Transverse colon (tissue), 4 donors: ENCODE data around the gene RBMXL2. TPM values are rescaled to one million over a fixed set of nuclear protein-coding genes. Genes with fewer than 3 reads are reported as not detected.
A peak's percentile ranks its signal among the peaks of the same experiment; 100 is the strongest.

Experiments used
- DNase-seq: peaks from one replicate; pipeline ENCODE4 v3.0.0-alpha.2; 2019
- H3K27ac ChIP-seq, 4 donors: fragments of 200-600 bp; sonication (generic); 2 replicates each; pipeline ENCODE4 v1.5.1; 2016 to 2018; ENCODE audit warnings: inconsistent platforms in 4 of 4
- H3K27me3 ChIP-seq: fragments of 200-600 bp; sonication (generic); 2 replicates; pipeline ENCODE4 v1.5.1; 2017; ENCODE audit warnings: inconsistent platforms
- H3K36me3 ChIP-seq, 4 donors: fragments of 200-600 bp; sonication (generic); 2 replicates each; pipeline ENCODE4 v1.5.1; 2017 to 2019; ENCODE audit warnings: inconsistent platforms in 4 of 4
- H3K4me1 ChIP-seq, 4 donors: fragments of 200-600 bp; sonication (generic); 2 replicates each; pipeline ENCODE4 v1.5.1; 2017 to 2020; ENCODE audit warnings: inconsistent platforms in 4 of 4
- H3K4me3 ChIP-seq, 4 donors: fragments of 200-600 bp; sonication (generic); 1 replicate in 1 of 4; 2 replicates in 3 of 4; pipeline versions ENCODE4 v1.5.1 to v1.6.1; 2017 to 2019; ENCODE audit warnings: inconsistent platforms in 4 of 4
- H3K9me3 ChIP-seq, 2 donors: fragments of 200-600 bp; sonication (generic); 2 replicates each; pipeline ENCODE4 v1.5.1; 2017 to 2019; ENCODE audit warnings: inconsistent platforms in 2 of 2
- EP300 ChIP-seq: sonication (generic); formaldehyde crosslinking; IDR thresholded peaks from one replicate; pipeline ENCODE4 v1.6.1; 2017; ENCODE audit warnings: antibody characterized with exemption, low read depth
- POLR2A ChIP-seq: fragments of 450-650 bp; IDR thresholded peaks from one replicate; pipeline ENCODE4 v1.6.1; 2016; ENCODE audit warnings: antibody characterized with exemption, mild to moderate bottlenecking, moderate library complexity
- POLR2AphosphoS5 ChIP-seq, 3 donors: sonication (generic); formaldehyde crosslinking; IDR thresholded peaks; one replicate each; pipeline ENCODE4 v1.6.1; 2016; ENCODE audit warnings: antibody characterized with exemption in 3 of 3
- WGBS, 2 donors: methylation state at CpG; one replicate each; pipeline ENCODE4 v1.1.5; 2018; ENCODE audit warnings: low coverage in 1 of 2; 5-methylcytosine and 5-hydroxymethylcytosine counted together
- in situ Hi-C, 4 donors: fragments of 200-750 bp; cut with MboI; loops; one replicate each; pipeline versions ENCODE4 v1.15.0 to v1.15.1; 2017; ENCODE audit warnings: low sequenced_read_pairs in 3 of 4, low pct_ligation_motif_present in 1 of 4, low pct_unique_long_range_greater_than_20kb in 1 of 4
- intact Hi-C: fragments of 100-400 bp; cut with DNase I; formaldehyde crosslinking; loops from one replicate; pipeline ENCODE4 v1.15.1; 2023; ENCODE audit warnings: low total_unique reads
- total RNA-seq, 4 donors: library from RNA; depleted of rRNA; stranded (reverse); fragments of >200 nt; gene quantifications; one replicate each; pipeline ENCODE4 v1.1.0, GENCODE V29; 2016
- TF ChIP-seq, protein P1 (sequence below), 5 experiments: fragments of 200-600 bp in 3 of 5; fragments of 450-650 bp in 2 of 5; sonication (generic) in 3 of 5; IDR thresholded peaks; 1 replicate in 2 of 5; 2 replicates in 3 of 5; pipeline ENCODE4 v1.5.1; 2016 to 2017; ENCODE audit warnings: antibody characterized with exemption in 5 of 5, inconsistent platforms in 3 of 5, mild to moderate bottlenecking in 2 of 5, moderate library complexity in 1 of 5

Gene RBMXL2
- total RNA-seq, 4 donors from 2014 or later, result 0.79 to 1.2 TPM; not detected in 2

DNA sequence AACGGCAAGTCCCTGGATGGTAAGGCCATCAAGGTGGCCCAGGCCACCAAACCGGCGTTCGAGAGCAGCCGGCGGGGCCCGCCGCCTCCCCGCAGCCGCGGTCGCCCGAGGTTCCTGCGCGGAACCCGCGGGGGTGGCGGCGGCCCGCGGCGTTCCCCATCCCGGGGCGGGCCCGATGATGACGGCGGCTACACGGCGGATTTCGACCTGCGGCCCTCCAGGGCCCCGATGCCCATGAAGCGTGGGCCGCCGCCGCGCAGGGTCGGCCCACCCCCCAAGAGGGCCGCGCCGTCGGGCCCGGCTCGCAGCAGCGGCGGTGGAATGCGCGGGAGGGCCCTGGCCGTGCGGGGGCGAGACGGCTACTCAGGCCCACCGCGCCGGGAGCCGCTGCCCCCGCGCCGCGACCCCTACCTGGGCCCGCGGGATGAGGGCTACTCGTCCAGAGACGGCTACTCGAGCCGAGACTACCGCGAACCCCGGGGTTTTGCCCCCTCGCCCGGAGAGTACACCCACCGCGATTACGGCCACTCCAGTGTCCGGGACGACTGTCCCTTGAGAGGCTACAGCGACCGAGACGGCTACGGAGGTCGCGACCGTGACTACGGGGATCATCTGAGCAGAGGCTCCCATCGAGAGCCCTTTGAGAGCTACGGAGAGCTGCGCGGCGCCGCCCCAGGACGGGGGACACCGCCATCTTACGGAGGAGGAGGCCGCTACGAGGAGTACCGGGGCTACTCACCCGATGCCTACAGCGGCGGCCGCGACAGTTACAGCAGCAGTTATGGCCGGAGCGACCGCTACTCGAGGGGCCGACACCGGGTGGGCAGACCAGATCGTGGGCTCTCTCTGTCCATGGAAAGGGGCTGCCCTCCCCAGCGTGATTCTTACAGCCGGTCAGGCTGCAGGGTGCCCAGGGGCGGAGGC is 792 bp downstream of the RBMXL2 start:
- intact Hi-C loops, result no loop called here
- Histone ChIP-seq H3K27ac (no peak overlapping the region), H3K36me3 (no peaks in the 10 kb centered on the region), H3K9me3 (no peaks in the 10 kb centered on the region), H3K4me3 (no peak overlapping the region), H3K27me3 (no peaks in the 10 kb centered on the region), H3K4me1 (no peaks in the 10 kb centered on the region)
- DNase-seq, result no peak
- TF ChIP-seq POLR2AphosphoS5 (IDR thresholded peaks at IDR 0.05), result no peak
- TF ChIP-seq POLR2A, result no peak
- TF ChIP-seq, protein P1, sequence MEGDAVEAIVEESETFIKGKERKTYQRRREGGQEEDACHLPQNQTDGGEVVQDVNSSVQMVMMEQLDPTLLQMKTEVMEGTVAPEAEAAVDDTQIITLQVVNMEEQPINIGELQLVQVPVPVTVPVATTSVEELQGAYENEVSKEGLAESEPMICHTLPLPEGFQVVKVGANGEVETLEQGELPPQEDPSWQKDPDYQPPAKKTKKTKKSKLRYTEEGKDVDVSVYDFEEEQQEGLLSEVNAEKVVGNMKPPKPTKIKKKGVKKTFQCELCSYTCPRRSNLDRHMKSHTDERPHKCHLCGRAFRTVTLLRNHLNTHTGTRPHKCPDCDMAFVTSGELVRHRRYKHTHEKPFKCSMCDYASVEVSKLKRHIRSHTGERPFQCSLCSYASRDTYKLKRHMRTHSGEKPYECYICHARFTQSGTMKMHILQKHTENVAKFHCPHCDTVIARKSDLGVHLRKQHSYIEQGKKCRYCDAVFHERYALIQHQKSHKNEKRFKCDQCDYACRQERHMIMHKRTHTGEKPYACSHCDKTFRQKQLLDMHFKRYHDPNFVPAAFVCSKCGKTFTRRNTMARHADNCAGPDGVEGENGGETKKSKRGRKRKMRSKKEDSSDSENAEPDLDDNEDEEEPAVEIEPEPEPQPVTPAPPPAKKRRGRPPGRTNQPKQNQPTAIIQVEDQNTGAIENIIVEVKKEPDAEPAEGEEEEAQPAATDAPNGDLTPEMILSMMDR (IDR thresholded peaks at IDR 0.05), result no peak
- no peak for TF ChIP-seq EP300
- 94 to 96% methylated on average over 10 to 96 of the region's 111 CpGs for WGBS, 2 donors
- in situ Hi-C loops, result loop anchor here in 3 of 4 donors (10.0 to 25.0 kb wide), 4 partner anchors 345 to 605 kb away; no protein-coding TSS in a partner anchor

DNA sequence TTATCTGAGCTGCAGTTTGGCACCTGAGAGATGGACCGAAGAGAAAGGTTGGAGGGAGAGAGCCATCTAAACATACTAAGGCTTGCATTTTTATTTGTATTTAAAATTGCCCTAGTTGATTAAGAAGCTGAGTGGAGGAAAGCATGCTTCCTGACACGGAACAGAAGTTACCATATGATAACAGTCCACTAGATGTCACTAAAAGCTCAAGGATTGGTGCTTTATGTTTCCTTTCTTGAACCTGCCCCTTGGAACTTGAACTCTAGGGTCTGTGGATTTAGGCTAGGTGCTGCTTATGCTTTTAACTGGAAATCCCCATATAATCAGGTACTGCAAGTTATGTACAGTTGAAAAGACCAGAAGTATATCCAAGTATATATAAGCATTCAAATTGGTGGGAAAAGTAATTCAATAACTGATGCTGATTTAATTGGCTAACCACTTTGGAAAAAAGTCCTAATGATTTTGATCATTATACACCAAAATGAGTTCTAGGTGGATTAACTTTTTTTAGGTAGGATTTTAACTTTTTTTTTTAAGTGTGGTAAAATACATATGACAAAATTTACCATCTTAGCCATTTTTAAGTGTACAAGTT is 9.5 kb downstream of the RBMXL2 start:
- in situ Hi-C loops, result loop anchor here in 3 of 4 donors (10.0 to 25.0 kb wide), 4 partner anchors 336 to 596 kb away; no protein-coding TSS in a partner anchor
- WGBS, 2 donors, result 6 to 13% methylated on average over 2 of the region's 2 CpGs
- intact Hi-C loops, result no loop called here
- peaks cover 0 to 1% (median 0%) of the 10 kb centered on the region in 4 donors for H3K36me3 ChIP-seq
- H3K27me3 ChIP-seq, result no peaks in the 10 kb centered on the region
- no peak overlapping the region for H3K27ac ChIP-seq
- H3K9me3 ChIP-seq, result no peaks in the 10 kb centered on the region
- no peak overlapping the region for H3K4me3 ChIP-seq
- no peak for TF ChIP-seq POLR2A
- no peak for TF ChIP-seq POLR2AphosphoS5 (IDR thresholded peaks at IDR 0.05)
- TF ChIP-seq, protein P1 (IDR thresholded peaks at IDR 0.05), result peak; percentile 49 to 56 (median 50)
- TF ChIP-seq EP300, result no peak
- no peaks in the 10 kb centered on the region for H3K4me1 ChIP-seq
- no peak for DNase-seq

DNA sequence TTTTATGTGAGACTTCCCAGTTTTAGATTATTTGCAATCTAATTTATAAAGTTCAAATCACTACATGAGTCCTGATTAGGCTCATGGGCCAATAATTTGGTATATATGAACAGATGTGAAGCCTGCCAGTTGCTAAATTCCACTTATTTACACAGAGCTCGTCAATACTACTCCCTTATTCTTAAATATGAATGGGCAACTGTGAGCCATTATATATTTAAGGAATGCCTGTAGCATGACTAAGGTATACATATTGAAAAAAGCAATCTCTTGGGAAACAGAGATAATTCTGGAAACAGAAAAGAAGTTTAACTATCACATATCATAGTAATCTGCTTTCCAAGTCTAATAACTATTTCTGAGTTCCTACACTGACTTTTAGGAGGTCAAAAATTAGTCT is 27.0 kb downstream of the RBMXL2 start:
- Histone ChIP-seq H3K36me3 (no peaks in the 10 kb centered on the region), H3K4me3 (no peak overlapping the region), H3K4me1 (no peaks in the 10 kb centered on the region), H3K27ac (no peak overlapping the region), H3K27me3 (peaks cover 2% of the 10 kb centered on the region), H3K9me3 (no peaks in the 10 kb centered on the region)
- TF ChIP-seq, protein P1 (IDR thresholded peaks at IDR 0.05), result no peak
- no peak for TF ChIP-seq POLR2A
- TF ChIP-seq EP300, result no peak
- no peak for TF ChIP-seq POLR2AphosphoS5 (IDR thresholded peaks at IDR 0.05)
- in situ Hi-C loops (loop anchor here in 1 of 4 donors (25.0 kb wide), 1 partner anchor 572 kb away; no protein-coding TSS in a partner anchor), intact Hi-C loops (no loop called here)
- DNase-seq, result no peak
- WGBS, 2 donors, result 16 to 30% methylated on average over 1 of the region's 1 CpG

DNA sequence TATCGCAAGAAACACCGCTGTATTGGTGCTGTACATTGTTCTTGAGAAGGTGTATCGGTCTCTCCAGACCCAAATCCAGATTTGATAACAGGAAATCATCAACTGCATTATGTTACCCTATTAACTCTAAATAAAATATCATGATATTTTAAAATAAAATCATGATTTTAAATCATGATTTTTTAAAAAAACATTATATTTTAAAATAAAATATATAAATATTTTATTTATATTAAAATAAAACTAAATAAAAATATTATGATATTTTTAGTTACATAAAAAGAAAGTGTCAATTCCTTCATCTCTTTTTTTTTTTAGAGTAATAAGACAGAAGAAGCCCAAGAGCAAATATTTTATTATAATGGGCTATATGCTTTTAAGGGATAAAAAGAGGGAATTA is 27.6 kb downstream of the RBMXL2 start:
- 83 to 92% methylated on average over 3 of the region's 3 CpGs for WGBS, 2 donors
- H3K4me3 ChIP-seq, result no peak overlapping the region
- no peaks in the 10 kb centered on the region for H3K36me3 ChIP-seq
- in situ Hi-C loops (loop anchor here in 1 of 4 donors (25.0 kb wide), 1 partner anchor 571 kb away; no protein-coding TSS in a partner anchor), intact Hi-C loops (no loop called here)
- H3K27me3 ChIP-seq, result peaks cover 2% of the 10 kb centered on the region
- H3K27ac ChIP-seq, result no peak overlapping the region
- H3K9me3 ChIP-seq, result no peaks in the 10 kb centered on the region
- no peaks in the 10 kb centered on the region for H3K4me1 ChIP-seq
- no peak for DNase-seq
- TF ChIP-seq POLR2A, result no peak
- no peak for TF ChIP-seq POLR2AphosphoS5 (IDR thresholded peaks at IDR 0.05)
- TF ChIP-seq EP300, result no peak
- TF ChIP-seq, protein P1 (IDR thresholded peaks at IDR 0.05), result no peak
